ENCODE data around the gene DNAJB6. TPM values are rescaled to one million over a fixed set of nuclear protein-coding genes. Genes with fewer than 3 reads are reported as not detected.

Gene DNAJB6
- total RNA-seq, 1 experiment from 2014 or later, result 288 TPM

GRCh38 chr7:157428554-157428945 lies 91.7 kb downstream of the DNAJB6 start (continued):
- TF ChIP-seq ZNF512 (CRISPR knock-in tag; IDR thresholded peaks at IDR 0.05; ENCODE audit: borderline replicate concordance), result no peak
- no peak for TF ChIP-seq CREM (CRISPR knock-in tag; IDR thresholded peaks at IDR 0.05)
- no peak for TF ChIP-seq STAT6 (CRISPR knock-in tag; conservative IDR thresholded peaks at IDR 0.05; ENCODE audit: low read depth)
- no peak for TF ChIP-seq ZNF396 (CRISPR knock-in tag; IDR thresholded peaks at IDR 0.05; ENCODE audit: borderline replicate concordance)
- no peak for TF ChIP-seq ZBTB21 (CRISPR knock-in tag; IDR thresholded peaks at IDR 0.05; ENCODE audit: borderline replicate concordance)
- no peak for TF ChIP-seq MYBL2 (CRISPR knock-in tag; IDR thresholded peaks at IDR 0.05)
- TF ChIP-seq NR1H2 (CRISPR knock-in tag; IDR thresholded peaks at IDR 0.05), result no peak
- TF ChIP-seq PRRX2 (CRISPR knock-in tag; IDR thresholded peaks at IDR 0.05), result no peak

GRCh38 chr7:157429001-157429679 lies 92.3 kb downstream of the DNAJB6 start:
- Mint-ChIP-seq H3K27ac (peak overlapping the region; percentile 49; the same call in 1 of the 2 replicates), H3K4me3 (no peak overlapping the region), H3K36me3 (no peaks in the 10 kb centered on the region), H3K27me3 (ENCODE audit: low read depth) (no peaks in the 10 kb centered on the region; the same call in none of the 2 replicates), H3K9me3 (peaks cover 7% of the 10 kb centered on the region; the same call in 1 of the 2 replicates), H3K4me1 (peaks cover 6% of the 10 kb centered on the region)
- ATAC-seq (no peak), DNase-seq (ENCODE audit: low spot score) (peak; percentile 5)
- ChIA-PET POLR2A (no interaction called here), CTCF (interaction anchor here (1.2 kb wide), 1 partner anchor 45 kb away, joined by 6 read pairs; no protein-coding TSS in a partner anchor)
- TF ChIP-seq TEAD1 (CRISPR knock-in tag; IDR thresholded peaks at IDR 0.05), result no peak
- no peak for TF ChIP-seq ZNF219 (CRISPR knock-in tag; IDR thresholded peaks at IDR 0.05; ENCODE audit: borderline replicate concordance)
- no peak for TF ChIP-seq E2F1 (CRISPR knock-in tag; IDR thresholded peaks at IDR 0.05)
- no peak for TF ChIP-seq EMX1 (CRISPR knock-in tag; IDR thresholded peaks at IDR 0.05)
- TF ChIP-seq SMAD4 (CRISPR knock-in tag; IDR thresholded peaks at IDR 0.05), result no peak
- no peak for TF ChIP-seq NFATC4 (CRISPR knock-in tag; IDR thresholded peaks at IDR 0.05)
- TF ChIP-seq JAZF1 (CRISPR knock-in tag; IDR thresholded peaks at IDR 0.05), result no peak
- TF ChIP-seq GTF2I (CRISPR knock-in tag; conservative IDR thresholded peaks at IDR 0.05), result no peak
- no peak for TF ChIP-seq ZNF512 (CRISPR knock-in tag; IDR thresholded peaks at IDR 0.05; ENCODE audit: borderline replicate concordance)
- no peak for TF ChIP-seq ETV6 (CRISPR knock-in tag; IDR thresholded peaks at IDR 0.05)
- no peak for TF ChIP-seq FOXP4 (CRISPR knock-in tag; IDR thresholded peaks at IDR 0.05)
- TF ChIP-seq ARID4B (CRISPR knock-in tag; IDR thresholded peaks at IDR 0.05; ENCODE audit: borderline replicate concordance), result no peak

Measured in WTC11 (cell line).